ENCODE data around the gene WDR31. TPM values are rescaled to one million over a fixed set of nuclear protein-coding genes. Genes with fewer than 3 reads are reported as not detected.

The WDR31 gene
- total RNA-seq, 2 donors from 2014 or later: 4.5 to 8.4 TPM

GRCh38 chr9:113326230-113326629, 13.8 kb downstream of the WDR31 start:
- Mint-ChIP-seq H3K4me3 (no peak overlapping the region), H3K4me1 (peaks cover 14% of the 10 kb centered on the region), H3K27ac (no peak overlapping the region), H3K9me3 (no peaks in the 10 kb centered on the region), H3K36me3 (ENCODE audit: low read depth) (no peaks in the 10 kb centered on the region), H3K27me3 (ENCODE audit: insufficient read depth) (no peaks in the 10 kb centered on the region)
- Histone ChIP-seq H3K4me3 (ENCODE audit: low read length) (no peak overlapping the region), H3K36me3 (ENCODE audit: control insufficient read depth, insufficient read depth, low read length) (no peaks in the 10 kb centered on the region), H3K9me3 (ENCODE audit: control insufficient read depth, low read length) (no peaks in the 10 kb centered on the region), H3K9ac (ENCODE audit: extremely low read depth, low read length, poor library complexity, severe bottlenecking) (no peak overlapping the region), H3K27me3 (ENCODE audit: control insufficient read depth, insufficient read depth, low read length, poor library complexity, severe bottlenecking) (no peaks in the 10 kb centered on the region), H3K27ac (ENCODE audit: low read depth, low read length) (no peak overlapping the region), H3K4me1 (ENCODE audit: control insufficient read depth, insufficient read depth, low read length) (peaks cover 5% of the 10 kb centered on the region)
- 91 to 92% methylated on average over 2 to 4 of the region's 4 CpGs for WGBS, 2 experiments (ENCODE audit: insufficient coverage in 1 of 2, insufficient read length in 1 of 2)
- TF ChIP-seq, protein P1, sequence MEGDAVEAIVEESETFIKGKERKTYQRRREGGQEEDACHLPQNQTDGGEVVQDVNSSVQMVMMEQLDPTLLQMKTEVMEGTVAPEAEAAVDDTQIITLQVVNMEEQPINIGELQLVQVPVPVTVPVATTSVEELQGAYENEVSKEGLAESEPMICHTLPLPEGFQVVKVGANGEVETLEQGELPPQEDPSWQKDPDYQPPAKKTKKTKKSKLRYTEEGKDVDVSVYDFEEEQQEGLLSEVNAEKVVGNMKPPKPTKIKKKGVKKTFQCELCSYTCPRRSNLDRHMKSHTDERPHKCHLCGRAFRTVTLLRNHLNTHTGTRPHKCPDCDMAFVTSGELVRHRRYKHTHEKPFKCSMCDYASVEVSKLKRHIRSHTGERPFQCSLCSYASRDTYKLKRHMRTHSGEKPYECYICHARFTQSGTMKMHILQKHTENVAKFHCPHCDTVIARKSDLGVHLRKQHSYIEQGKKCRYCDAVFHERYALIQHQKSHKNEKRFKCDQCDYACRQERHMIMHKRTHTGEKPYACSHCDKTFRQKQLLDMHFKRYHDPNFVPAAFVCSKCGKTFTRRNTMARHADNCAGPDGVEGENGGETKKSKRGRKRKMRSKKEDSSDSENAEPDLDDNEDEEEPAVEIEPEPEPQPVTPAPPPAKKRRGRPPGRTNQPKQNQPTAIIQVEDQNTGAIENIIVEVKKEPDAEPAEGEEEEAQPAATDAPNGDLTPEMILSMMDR (conservative IDR thresholded peaks at IDR 0.05): no peak
- DNase-seq: no peak

GRCh38 chr9:113322671-113323070, 17.4 kb downstream of the WDR31 start:
- Histone ChIP-seq H3K27me3 (ENCODE audit: control insufficient read depth, insufficient read depth, low read length, poor library complexity, severe bottlenecking) (no peaks in the 10 kb centered on the region), H3K9ac (ENCODE audit: extremely low read depth, low read length, poor library complexity, severe bottlenecking) (no peak overlapping the region), H3K9me3 (ENCODE audit: control insufficient read depth, low read length) (no peaks in the 10 kb centered on the region), H3K27ac (ENCODE audit: low read depth, low read length) (no peak overlapping the region), H3K36me3 (ENCODE audit: control insufficient read depth, insufficient read depth, low read length) (no peaks in the 10 kb centered on the region), H3K4me3 (ENCODE audit: low read length) (no peak overlapping the region), H3K4me1 (ENCODE audit: control insufficient read depth, insufficient read depth, low read length) (peaks cover 8% of the 10 kb centered on the region)
- H3K27me3 Mint-ChIP-seq (ENCODE audit: insufficient read depth): no peaks in the 10 kb centered on the region
- TF ChIP-seq, protein P1 (conservative IDR thresholded peaks at IDR 0.05): no peak
- no peak overlapping the region for H3K4me3 Mint-ChIP-seq
- H3K9me3 Mint-ChIP-seq: no peaks in the 10 kb centered on the region
- 86 to 96% methylated on average over 3 to 6 of the region's 6 CpGs for WGBS, 2 experiments (ENCODE audit: insufficient coverage in 1 of 2, insufficient read length in 1 of 2)
- no peak overlapping the region for H3K27ac Mint-ChIP-seq
- peaks cover 3% of the 10 kb centered on the region for H3K4me1 Mint-ChIP-seq
- peak; percentile 26 for DNase-seq
- H3K36me3 Mint-ChIP-seq (ENCODE audit: low read depth): no peaks in the 10 kb centered on the region

DNA sequence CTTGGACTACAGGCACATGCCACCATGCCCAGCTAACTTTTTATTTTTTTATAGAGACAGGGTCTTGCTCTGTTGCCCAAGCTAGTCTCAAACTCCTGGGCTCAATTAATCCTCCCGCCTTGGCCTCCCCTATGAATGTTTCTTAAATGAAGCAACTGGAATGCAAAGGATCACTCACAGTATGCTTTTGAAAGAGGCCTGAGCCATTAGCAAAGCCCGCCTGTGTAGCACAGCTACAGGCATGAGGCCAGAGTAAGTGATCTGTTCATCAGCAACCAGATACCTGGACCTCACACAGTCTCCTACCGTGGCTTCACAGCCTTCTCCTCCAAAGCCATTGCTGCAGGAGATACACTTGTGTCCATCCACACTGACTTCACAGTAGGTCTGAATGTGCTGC, 20.0 kb downstream of the WDR31 start:
- Histone ChIP-seq H3K27ac (ENCODE audit: low read depth, low read length) (no peak overlapping the region), H3K36me3 (ENCODE audit: control insufficient read depth, insufficient read depth, low read length) (no peaks in the 10 kb centered on the region), H3K4me1 (ENCODE audit: control insufficient read depth, insufficient read depth, low read length) (peaks cover 8% of the 10 kb centered on the region), H3K9me3 (ENCODE audit: control insufficient read depth, low read length) (no peaks in the 10 kb centered on the region), H3K4me3 (ENCODE audit: low read length) (no peak overlapping the region), H3K9ac (ENCODE audit: extremely low read depth, low read length, poor library complexity, severe bottlenecking) (no peak overlapping the region), H3K27me3 (ENCODE audit: control insufficient read depth, insufficient read depth, low read length, poor library complexity, severe bottlenecking) (no peaks in the 10 kb centered on the region)
- 85 to 91% methylated on average over 3 of the region's 3 CpGs for WGBS, 2 experiments (ENCODE audit: insufficient coverage in 1 of 2, insufficient read length in 1 of 2)
- no peak overlapping the region for H3K4me3 Mint-ChIP-seq
- no peaks in the 10 kb centered on the region for H3K9me3 Mint-ChIP-seq
- TF ChIP-seq, protein P1 (conservative IDR thresholded peaks at IDR 0.05): no peak
- H3K27ac Mint-ChIP-seq: no peak overlapping the region
- H3K36me3 Mint-ChIP-seq (ENCODE audit: low read depth): no peaks in the 10 kb centered on the region
- H3K4me1 Mint-ChIP-seq: peaks cover 3% of the 10 kb centered on the region
- H3K27me3 Mint-ChIP-seq (ENCODE audit: insufficient read depth): no peaks in the 10 kb centered on the region
- DNase-seq: peak; percentile 8

Data from endodermal cell (in vitro differentiated cells).